Thyroid gland (tissue), 4 donors: ENCODE data around the gene SLC25A6.

Experiments
- CTCF ChIP-seq, 6 experiments: fragments of 200-600 bp in 3 of 6; fragments of 450-650 bp in 3 of 6; sonication (generic) in 3 of 6; IDR thresholded peaks; one replicate each; pipeline ENCODE4 v1.5.1; 2016 to 2019; ENCODE audit warnings: antibody characterized with exemption in 6 of 6, mild to moderate bottlenecking in 2 of 6, inconsistent platforms in 1 of 6, moderate library complexity in 1 of 6
- POLR2A ChIP-seq, 2 donors: fragments of 450-650 bp; IDR thresholded peaks; one replicate each; pipeline ENCODE4 v1.6.1; 2017; ENCODE audit warnings: antibody characterized with exemption in 2 of 2, mild to moderate bottlenecking in 2 of 2, moderate library complexity in 1 of 2

DNA sequence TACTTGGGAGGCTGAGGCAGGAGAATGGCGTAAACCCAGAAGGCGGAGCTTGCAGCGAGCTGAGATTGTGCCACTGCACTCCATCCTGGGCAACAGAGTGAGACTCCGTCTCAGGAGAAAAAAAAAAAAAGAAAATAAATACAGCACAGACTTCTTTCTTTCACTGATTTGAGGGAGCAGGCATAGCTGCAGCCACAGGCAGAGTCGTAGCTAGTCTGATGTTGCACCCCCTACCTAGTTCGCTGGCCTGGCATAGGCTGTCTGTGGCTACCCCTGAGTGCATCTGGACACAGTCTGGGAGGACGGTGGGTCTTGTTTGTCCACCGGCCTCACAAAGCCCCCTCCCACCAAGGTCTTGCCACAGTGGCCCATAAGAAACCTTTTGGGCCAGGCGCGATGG, 33.9 kb downstream of the SLC25A6 start:
- no peak for TF ChIP-seq CTCF (IDR thresholded peaks at IDR 0.05)
- no peak for TF ChIP-seq POLR2A (IDR thresholded peaks at IDR 0.05)
